Measurements from ENCODE around the gene PAK2. TPM values are rescaled to one million over a fixed set of nuclear protein-coding genes. Genes with fewer than 3 reads are reported as not detected.

Gene PAK2
- total and polyA plus RNA-seq, 9 of the 15 experiments (the other 6 are each of a cell fraction or from before 2014, with no cell fraction given), result 13.2 to 72.4 (median 35.7) TPM

DNA sequence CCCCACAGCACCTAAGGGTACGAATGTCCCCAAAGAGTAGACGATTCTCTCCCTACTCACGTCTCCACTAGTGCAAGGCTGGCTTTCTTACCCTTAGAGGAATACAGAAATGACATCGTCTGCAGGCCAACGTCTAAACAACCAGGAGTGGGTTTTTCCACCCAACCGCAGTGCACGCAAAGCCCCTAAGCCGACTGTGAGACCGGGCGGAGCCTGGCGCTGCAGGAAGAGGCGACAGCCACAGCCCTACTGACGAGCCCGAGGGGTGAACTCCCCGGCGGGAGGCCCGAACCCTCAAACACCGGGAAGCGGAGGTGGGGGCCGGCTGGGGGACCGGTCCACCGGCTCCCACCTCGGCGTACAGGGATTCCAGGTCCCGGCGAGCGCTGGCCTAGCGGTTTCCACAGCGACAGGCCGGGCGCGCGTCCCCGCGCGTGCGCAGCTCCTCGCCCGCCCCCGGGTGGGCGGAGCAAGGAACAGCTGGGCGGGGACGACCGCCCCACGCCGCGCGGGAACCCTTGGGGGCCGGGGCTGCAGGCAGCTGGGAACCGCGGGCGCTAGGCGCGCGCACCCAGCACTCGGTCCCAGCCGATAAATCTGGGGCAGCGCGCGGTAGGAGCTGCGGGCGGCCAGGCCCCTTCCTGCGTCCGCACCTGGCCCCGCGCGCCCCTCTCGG lies 27.7 kb upstream of the PAK2 start, which contains the start of the genes CEP19 and PIGX (continued):
- TF ChIP-seq, protein P1, sequence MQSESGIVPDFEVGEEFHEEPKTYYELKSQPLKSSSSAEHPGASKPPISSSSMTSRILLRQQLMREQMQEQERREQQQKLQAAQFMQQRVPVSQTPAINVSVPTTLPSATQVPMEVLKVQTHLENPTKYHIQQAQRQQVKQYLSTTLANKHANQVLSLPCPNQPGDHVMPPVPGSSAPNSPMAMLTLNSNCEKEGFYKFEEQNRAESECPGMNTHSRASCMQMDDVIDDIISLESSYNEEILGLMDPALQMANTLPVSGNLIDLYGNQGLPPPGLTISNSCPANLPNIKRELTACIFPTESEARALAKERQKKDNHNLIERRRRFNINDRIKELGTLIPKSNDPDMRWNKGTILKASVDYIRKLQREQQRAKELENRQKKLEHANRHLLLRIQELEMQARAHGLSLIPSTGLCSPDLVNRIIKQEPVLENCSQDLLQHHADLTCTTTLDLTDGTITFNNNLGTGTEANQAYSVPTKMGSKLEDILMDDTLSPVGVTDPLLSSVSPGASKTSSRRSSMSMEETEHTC (IDR thresholded peaks at IDR 0.05), result 0 out of 2 replicates have a peak, but pooled peaks have one; percentile 3
- TF ChIP-seq REST (IDR thresholded peaks at IDR 0.05; ENCODE audit: borderline replicate concordance), result no peak
- TF ChIP-seq REST (CRISPR knock-in tag; IDR thresholded peaks at IDR 0.05; ENCODE audit: low read depth), result peak; percentile 79
- TF ChIP-seq, protein P2, sequence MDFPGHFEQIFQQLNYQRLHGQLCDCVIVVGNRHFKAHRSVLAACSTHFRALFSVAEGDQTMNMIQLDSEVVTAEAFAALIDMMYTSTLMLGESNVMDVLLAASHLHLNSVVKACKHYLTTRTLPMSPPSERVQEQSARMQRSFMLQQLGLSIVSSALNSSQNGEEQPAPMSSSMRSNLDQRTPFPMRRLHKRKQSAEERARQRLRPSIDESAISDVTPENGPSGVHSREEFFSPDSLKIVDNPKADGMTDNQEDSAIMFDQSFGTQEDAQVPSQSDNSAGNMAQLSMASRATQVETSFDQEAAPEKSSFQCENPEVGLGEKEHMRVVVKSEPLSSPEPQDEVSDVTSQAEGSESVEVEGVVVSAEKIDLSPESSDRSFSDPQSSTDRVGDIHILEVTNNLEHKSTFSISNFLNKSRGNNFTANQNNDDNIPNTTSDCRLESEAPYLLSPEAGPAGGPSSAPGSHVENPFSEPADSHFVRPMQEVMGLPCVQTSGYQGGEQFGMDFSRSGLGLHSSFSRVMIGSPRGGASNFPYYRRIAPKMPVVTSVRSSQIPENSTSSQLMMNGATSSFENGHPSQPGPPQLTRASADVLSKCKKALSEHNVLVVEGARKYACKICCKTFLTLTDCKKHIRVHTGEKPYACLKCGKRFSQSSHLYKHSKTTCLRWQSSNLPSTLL (IDR thresholded peaks at IDR 0.05), result no peak
- no peak for TF ChIP-seq NFATC3 (IDR thresholded peaks at IDR 0.05)
- TF ChIP-seq CBX1 (IDR thresholded peaks at IDR 0.05; ENCODE audit: low read depth), result peak; percentile 55
- no peak for TF ChIP-seq TAF9B (IDR thresholded peaks at IDR 0.05; ENCODE audit: partially characterized antibody)
- TF ChIP-seq ZBTB17 (CRISPR knock-in tag; IDR thresholded peaks at IDR 0.05), result no peak
- no peak for TF ChIP-seq ETV6 (IDR thresholded peaks at IDR 0.05; ENCODE audit: borderline replicate concordance in 1 of 2, low read depth in 2 of 2, low read length in 1 of 2)
- TF ChIP-seq ETV6 (CRISPR knock-in tag; IDR thresholded peaks at IDR 0.05; ENCODE audit: borderline replicate concordance), result 0 out of 2 replicates have a peak, but pooled peaks have one; percentile 77
- TF ChIP-seq SMARCA5 (IDR thresholded peaks at IDR 0.05), result no peak
- TF ChIP-seq MXI1 (IDR thresholded peaks at IDR 0.05; ENCODE audit: low read depth, low read length), result peak; percentile 76; the same call in 1 of the 2 replicates
- no peak for TF ChIP-seq CHCHD3 (CRISPR knock-in tag; IDR thresholded peaks at IDR 0.05)
- TF ChIP-seq ESRRB (CRISPR knock-in tag; IDR thresholded peaks at IDR 0.05; ENCODE audit: borderline replicate concordance), result no peak
- peak; percentile 94 for TF ChIP-seq ZNF764 (CRISPR knock-in tag; IDR thresholded peaks at IDR 0.05; ENCODE audit: low read depth)
- no peak for TF ChIP-seq NFE2L1 (tag; IDR thresholded peaks at IDR 0.05; ENCODE audit: borderline replicate concordance, low read depth)
- no peak for TF ChIP-seq TAL1 (IDR thresholded peaks at IDR 0.05)
- peak; percentile 10; the same call in 1 of the 2 replicates for TF ChIP-seq MBD2 (IDR thresholded peaks at IDR 0.05; ENCODE audit: borderline replicate concordance, low read depth)
